Upper lobe of right lung (tissue), 1 donor: Measurements from ENCODE around the gene MYLK. TPM values are rescaled to one million over a fixed set of nuclear protein-coding genes. Genes with fewer than 3 reads are reported as not detected.
"Not testable (repeated sequence)": the region's sequence is repeated elsewhere in the genome, so short reads cannot be mapped to it uniquely, and the experiment has no call there.

Experiments used
- ATAC-seq: fragments of 200-7000 bp; cut with Tn5 transposase; one replicate; pipeline ENCODE4 v1.9.1; 2020; ENCODE audit warnings: mild to moderate bottlenecking, moderate library complexity
- DNase-seq: peaks from one replicate; pipeline ENCODE4 v3.0.0-alpha.2; 2020
- H3K27ac ChIP-seq: fragments of 200-600 bp; one replicate; pipeline ENCODE4 v1.8.0; 2022
- H3K27me3 ChIP-seq: fragments of 200-600 bp; one replicate; pipeline ENCODE4 v1.8.0; 2022; ENCODE audit warnings: mild to moderate bottlenecking
- H3K36me3 ChIP-seq: fragments of 200-600 bp; one replicate; pipeline ENCODE4 v1.8.0; 2022
- H3K4me1 ChIP-seq: fragments of 200-600 bp; one replicate; pipeline ENCODE4 v1.8.0; 2022
- H3K4me3 ChIP-seq: fragments of 200-600 bp; one replicate; pipeline ENCODE4 v1.8.0; 2022; ENCODE audit warnings: mild to moderate bottlenecking
- H3K9me3 ChIP-seq: fragments of 200-600 bp; one replicate; pipeline ENCODE4 v1.8.0; 2022
- CTCF ChIP-seq: fragments of 200-600 bp; IDR thresholded peaks from one replicate; pipeline ENCODE4 v1.8.0; 2022; ENCODE audit warnings: antibody characterized with exemption
- intact Hi-C: fragments of 100-400 bp; cut with DNase I; formaldehyde crosslinking; loops from one replicate; pipeline ENCODE4 v1.11.0; 2022
- total RNA-seq: library from RNA; stranded (reverse); fragmentation: NEBNext Ultra II Directional; extraction: Animal tissue kit (Norgen Biotek cat#: 25700); gene quantifications from one replicate; pipeline ENCODE4 v1.2.1, GENCODE V29; 2021
- donor health status: DM: no; HTN: yes; CAD: no; lungs with severe emphysema.

MYLK gene
- total RNA-seq, 1 donor from 2014 or later: 248 TPM

- DNase-seq: peak; percentile 23
- intact Hi-C loops: no loop called here
- Histone ChIP-seq H3K27me3 (no peaks in the 10 kb centered on the region), H3K4me1 (peaks cover 10% of the 10 kb centered on the region), H3K27ac (no peak overlapping the region), H3K9me3 (no peaks in the 10 kb centered on the region), H3K4me3 (no peak overlapping the region), H3K36me3 (peaks cover 7% of the 10 kb centered on the region)
- no peak for ATAC-seq
- no peak for TF ChIP-seq CTCF
These were observed 177.3 kb downstream of the MYLK start for GRCh38 chr3:123706871-123707270.

GRCh38 chr3:123705488-123706285, 178.4 kb downstream of the MYLK start:
- ATAC-seq (no peak), DNase-seq (no peak)
- Histone ChIP-seq H3K27ac (no peak overlapping the region), H3K4me3 (no peak overlapping the region), H3K4me1 (peaks cover 13% of the 10 kb centered on the region), H3K36me3 (peaks cover 7% of the 10 kb centered on the region), H3K27me3 (no peaks in the 10 kb centered on the region), H3K9me3 (no peaks in the 10 kb centered on the region)
- intact Hi-C loops: no loop called here
- no peak for TF ChIP-seq CTCF

GRCh38 chr3:123703663-123704062, 180.5 kb downstream of the MYLK start:
- DNase-seq, H3K27me3 ChIP-seq, H3K27ac ChIP-seq, H3K9me3 ChIP-seq, H3K36me3 ChIP-seq, H3K4me3 ChIP-seq, ATAC-seq: not testable (repeated sequence)
- intact Hi-C loops: loop anchor here (5.0 kb wide), 1 partner anchor 51 kb away; no protein-coding TSS in a partner anchor
- peaks cover 13% of the 10 kb centered on the region for H3K4me1 ChIP-seq

- no peak overlapping the region for H3K27ac ChIP-seq
- ATAC-seq: no peak
These were observed 181.4 kb downstream of the MYLK start for GRCh38 chr3:123702720-123703119.

GRCh38 chr3:123702057-123702456, 182.1 kb downstream of the MYLK start:
- peaks cover 13% of the 10 kb centered on the region for H3K4me1 ChIP-seq
- intact Hi-C loops: loop anchor here (5.0 kb wide), 1 partner anchor 50 kb away; no protein-coding TSS in a partner anchor
- peak; percentile 77 for DNase-seq

More at GRCh38 chr3:123702720-123703119, 181.4 kb downstream of the MYLK start:
- DNase-seq: no peak
- no peaks in the 10 kb centered on the region for H3K36me3 ChIP-seq
- no peaks in the 10 kb centered on the region for H3K27me3 ChIP-seq
- TF ChIP-seq CTCF: no peak
- no peak overlapping the region for H3K4me3 ChIP-seq
- intact Hi-C loops: loop anchor here (5.0 kb wide), 1 partner anchor 50 kb away; no protein-coding TSS in a partner anchor
- H3K9me3 ChIP-seq: no peaks in the 10 kb centered on the region
- peaks cover 13% of the 10 kb centered on the region for H3K4me1 ChIP-seq

More at GRCh38 chr3:123702057-123702456, 182.1 kb downstream of the MYLK start:
- H3K9me3 ChIP-seq, H3K36me3 ChIP-seq, H3K27me3 ChIP-seq, H3K27ac ChIP-seq: not testable (repeated sequence)
- peak overlapping the region; percentile 46 for H3K4me3 ChIP-seq
- peak; percentile 61 for TF ChIP-seq CTCF
- ATAC-seq: peak; percentile 87
